IMR-90 (cell line): ENCODE data around the gene HELZ. TPM values are rescaled to one million over a fixed set of nuclear protein-coding genes. Genes with fewer than 3 reads are reported as not detected.

ENCODE experiments used
- ATAC-seq: fragments of 200-7000 bp; cut with Tn5 transposase; 2 replicates; pipeline ENCODE4 v1.9.1; 2020; ENCODE audit warnings: low read depth, mild to moderate bottlenecking, moderate library complexity
- BruUV-seq: library from RNA; stranded (reverse); fragments of 400-500 nt; replicated peaks from 2 replicates; lab custom pipeline; 2021; lab: Mats Ljungman, UMichigan
- CTCF ChIA-PET: fragments of 300-600 bp; formaldehyde crosslinking; extraction: SDS; loops from one replicate; lab custom pipeline; 2021; ENCODE audit warnings: antibody characterized with exemption; lab: Yijun Ruan, JAX
- POLR2A ChIA-PET: fragments of 300-600 bp; sonication (Branson Sonifier 250); formaldehyde crosslinking; loops from one replicate; lab custom pipeline; 2022; ENCODE audit warnings: antibody characterized with exemption; ENCODE audit not compliant: unreplicated experiment; lab: Charles Lee
- DNase-seq: peaks from one replicate; pipeline ENCODE4 v3.0.0; 2013
- H2AFZ ChIP-seq: replicated peaks from 2 replicates; pipeline ENCODE3; 2013; ENCODE audit warnings: low read length, mild to moderate bottlenecking; ENCODE audit not compliant: poor library complexity
- H2AK5ac ChIP-seq: 2 replicates; pipeline ENCODE4 v1.6.1; 2013; ENCODE audit warnings: low read depth, low read length, inconsistent platforms
- H2AK9ac ChIP-seq: replicated peaks from 2 replicates; pipeline ENCODE3; 2013; ENCODE audit warnings: mild to moderate bottlenecking, low read depth, low read length, moderate library complexity; ENCODE audit not compliant: poor library complexity
- H2BK120ac ChIP-seq: 2 replicates; pipeline ENCODE4 v1.6.1; 2013; ENCODE audit warnings: low read depth, low read length, inconsistent platforms
- H2BK15ac ChIP-seq: 3 replicates; pipeline ENCODE4 v1.6.1; 2013; ENCODE audit warnings: low read depth, low read length, inconsistent platforms
- H2BK20ac ChIP-seq: 2 replicates; pipeline ENCODE4 v1.6.1; 2013; ENCODE audit warnings: low read depth, mild to moderate bottlenecking, inconsistent platforms, low read length, moderate library complexity
- H2BK5ac ChIP-seq: 2 replicates; pipeline ENCODE4 v1.6.1; 2013; ENCODE audit warnings: mild to moderate bottlenecking, low read depth, low read length, inconsistent platforms; ENCODE audit not compliant: poor library complexity, severe bottlenecking
- H3K14ac ChIP-seq: replicated peaks from 2 replicates; pipeline ENCODE4 v1.6.1; 2013; ENCODE audit warnings: low read depth, low read length, inconsistent platforms
- H3K18ac ChIP-seq: 2 replicates; pipeline ENCODE4 v1.6.1; 2013; ENCODE audit warnings: low read depth, low read length, control low read depth
- H3K23ac ChIP-seq: 2 replicates; pipeline ENCODE4 v1.6.1; 2013; ENCODE audit warnings: low read depth, low read length, inconsistent platforms
- H3K27ac ChIP-seq: 2 replicates; pipeline ENCODE4 v1.5.1; 2013; ENCODE audit warnings: mild to moderate bottlenecking, control low read depth, low read length; ENCODE audit not compliant: insufficient read depth
- H3K27me3 ChIP-seq: 2 replicates; pipeline ENCODE4 v1.6.1; 2013; ENCODE audit warnings: low read length; ENCODE audit not compliant: control insufficient read depth, insufficient read depth
- H3K36me3 ChIP-seq: 2 replicates; pipeline ENCODE4 v1.6.1; 2013; ENCODE audit warnings: low read length, mixed read lengths; ENCODE audit not compliant: control insufficient read depth, insufficient read depth
- H3K4ac ChIP-seq: 2 replicates; pipeline ENCODE4 v1.6.1; 2013; ENCODE audit warnings: low read depth, low read length, inconsistent platforms
- H3K4me1 ChIP-seq: 2 replicates; pipeline ENCODE4 v1.6.1; 2013; ENCODE audit warnings: low read length, mixed read lengths; ENCODE audit not compliant: control insufficient read depth, insufficient read depth
- H3K4me2 ChIP-seq: 2 replicates; pipeline ENCODE4 v1.6.1; 2013; ENCODE audit warnings: low read depth, mild to moderate bottlenecking, control low read depth, low read length, moderate library complexity
- H3K4me3 ChIP-seq: 2 replicates; pipeline ENCODE4 v1.5.1; 2013; ENCODE audit warnings: low read depth, mild to moderate bottlenecking, control low read depth, low read length, moderate library complexity; ENCODE audit not compliant: insufficient read depth
- H3K56ac ChIP-seq: 2 replicates; pipeline ENCODE4 v1.6.1; 2013; ENCODE audit warnings: low read length, inconsistent platforms; ENCODE audit not compliant: insufficient read depth; ENCODE audit errors: extremely low read depth
- H3K79me1 ChIP-seq, 2 experiments: 2 replicates each; pipeline ENCODE4 v1.6.1; 2013; ENCODE audit warnings: low read length in 2 of 2, inconsistent platforms in 1 of 2, low read depth in 1 of 2
- H3K9ac ChIP-seq: 2 replicates; pipeline ENCODE4 v1.6.1; 2013; ENCODE audit warnings: low read depth, low read length, control low read depth
- H3K9me1 ChIP-seq: 2 replicates; pipeline ENCODE4 v1.6.1; 2013; ENCODE audit warnings: low read length, inconsistent platforms; ENCODE audit not compliant: insufficient read depth
- H3K9me3 ChIP-seq: 2 replicates; pipeline ENCODE4 v1.6.1; 2013; ENCODE audit warnings: low read length; ENCODE audit not compliant: control insufficient read depth, insufficient read depth
- H4K20me1 ChIP-seq: 2 replicates; pipeline ENCODE4 v1.6.1; 2013; ENCODE audit warnings: low read length, inconsistent platforms; ENCODE audit not compliant: insufficient read depth
- H4K5ac ChIP-seq: 2 replicates; pipeline ENCODE4 v1.6.1; 2013; ENCODE audit warnings: mild to moderate bottlenecking, low read depth, low read length, control low read depth
- H4K8ac ChIP-seq, 2 experiments: 2 replicates each; pipeline ENCODE4 v1.6.1; 2013; ENCODE audit warnings: low read depth in 2 of 2, low read length in 2 of 2, control low read depth in 1 of 2, inconsistent platforms in 1 of 2
- H4K91ac ChIP-seq: 2 replicates; pipeline ENCODE4 v1.6.1; 2013; ENCODE audit warnings: low read depth, low read length, inconsistent platforms; ENCODE audit not compliant: insufficient read depth
- CEBPB ChIP-seq: IDR thresholded peaks from 2 replicates; pipeline ENCODE4 v1.6.1; 2012; ENCODE audit warnings: low read depth, low read length, improper control_type of control experiment
- MXI1 ChIP-seq: IDR thresholded peaks from 2 replicates; pipeline ENCODE4 v1.6.1; 2012; ENCODE audit warnings: low read depth, mild to moderate bottlenecking, low read length, moderate library complexity, borderline replicate concordance
- NFE2L2 ChIP-seq: fragments of 150-350 bp; IDR thresholded peaks from 2 replicates; pipeline ENCODE4 v1.6.1; 2016; ENCODE audit warnings: low read depth, mild to moderate bottlenecking, low read length
- POLR2A ChIP-seq: IDR thresholded peaks from 2 replicates; pipeline ENCODE4 v1.6.1; 2012; ENCODE audit warnings: mild to moderate bottlenecking, low read depth, low read length
- RAD21 ChIP-seq: IDR thresholded peaks from 2 replicates; pipeline ENCODE4 v1.6.1; 2012; ENCODE audit warnings: low read length, improper control_type of control experiment
- RCOR1 ChIP-seq: IDR thresholded peaks from 2 replicates; pipeline ENCODE4 v1.6.1; 2012; ENCODE audit warnings: mild to moderate bottlenecking, low read length, improper control_type of control experiment; ENCODE audit not compliant: insufficient replicate concordance
- WGBS, 2 experiments: methylation state at CpG; one replicate each; pipeline versions ENCODE4 v1.1.5 to v1.1.7; 2013; ENCODE audit warnings: missing lambda C conversion rate in 2 of 2; ENCODE audit not compliant: insufficient read length in 1 of 2; ENCODE audit errors: extremely low coverage in 2 of 2; 5-methylcytosine and 5-hydroxymethylcytosine counted together
- dilution Hi-C: fragments of 300-500 bp; cut with HindIII; formaldehyde crosslinking; loops from one replicate; pipeline ENCODE4 v1.14.3; 2018; ENCODE audit warnings: low sequenced_read_pairs; ENCODE audit not compliant: unreplicated experiment
- in situ Hi-C: fragments of 300-500 bp; cut with MboI; formaldehyde crosslinking; loops from 3 replicates; pipeline ENCODE4 v1.14.3; 2019; ENCODE audit warnings: low sequenced_read_pairs, inconsistent platforms, mixed read lengths
- intact Hi-C: fragments of 100-400 bp; cut with micrococcal nuclease; formaldehyde crosslinking; loops from 2 replicates; pipeline ENCODE4 v1.10.0; 2022
- polyA plus RNA-seq, 3 experiments: library from polyadenylated mRNA; depleted of rRNA; stranded (reverse); fragments of >200 nt; gene quantifications; 2 replicates each; pipeline ENCODE4 v1.2.3, GENCODE V29; 2012; ENCODE audit warnings: low replicate concordance in 1 of 3
- total RNA-seq: library from RNA; depleted of rRNA; stranded (reverse); fragments of >200 nt; gene quantifications from 2 replicates; pipeline ENCODE4 v1.2.3, GENCODE V29; 2012
- TF ChIP-seq, protein P1 (sequence below): conservative IDR thresholded peaks from 2 replicates; pipeline ENCODE4 v1.5.1; 2012; ENCODE audit warnings: mild to moderate bottlenecking, low read depth, low read length, improper control_type of control experiment
- TF ChIP-seq, protein P2 (sequence below): fragments of 150-350 bp; IDR thresholded peaks from 2 replicates; pipeline ENCODE4 v1.6.1; 2016; ENCODE audit warnings: low read depth, mild to moderate bottlenecking, low read length, moderate library complexity, borderline replicate concordance

Gene HELZ
- total and polyA plus RNA-seq, 2 of the 4 experiments (the other 2 are of a cell fraction): 8.0 to 60.6 TPM

DNA sequence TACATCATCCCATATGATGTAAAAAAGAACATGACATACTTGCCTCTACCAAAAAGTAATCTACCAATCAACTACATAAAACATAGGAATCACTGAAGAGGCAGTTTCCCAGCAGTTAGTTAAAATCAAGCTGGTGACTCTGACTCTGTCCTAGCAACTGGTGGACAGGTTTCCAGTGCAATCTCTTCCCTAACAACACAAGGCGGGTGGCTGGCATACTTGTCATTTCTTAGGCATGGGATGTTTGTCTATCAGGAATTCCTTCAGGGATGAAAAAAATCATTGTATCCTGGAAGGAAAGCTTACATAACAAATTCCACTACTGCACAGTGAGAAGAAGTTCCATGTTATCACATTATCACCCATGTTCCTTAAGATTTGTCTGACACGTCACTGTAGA lies 50.9 kb downstream of the HELZ start:
- ChIA-PET POLR2A (no interaction called here), CTCF (no interaction called here)
- Histone ChIP-seq H2BK120ac (no peak overlapping the region), H4K5ac (no peak overlapping the region), H2AFZ (no peak overlapping the region), H3K4me2 (no peak overlapping the region), H2BK20ac (no peak overlapping the region), H4K91ac (no peak overlapping the region), H4K8ac (no peak overlapping the region), H3K36me3 (peaks cover 3% of the 10 kb centered on the region), H3K56ac (no peak overlapping the region), H3K14ac (no peak overlapping the region), H2BK5ac (peak overlapping the region; percentile 49), H4K20me1 (peaks cover 3% of the 10 kb centered on the region; the same call in 1 of the 2 replicates), H3K79me1 (peaks cover 8 to 32% of the 10 kb centered on the region in 2 experiments; a peak in 3 of 4 replicates), H3K18ac (no peak overlapping the region), H3K4ac (no peak overlapping the region), H3K27ac (no peak overlapping the region), H3K9me1 (peaks cover 7% of the 10 kb centered on the region; the same call in 1 of the 2 replicates), H3K23ac (no peak overlapping the region), H3K4me1 (peaks cover 5% of the 10 kb centered on the region), H3K9me3 (no peaks in the 10 kb centered on the region), H3K27me3 (no peaks in the 10 kb centered on the region), H2AK5ac (no peak overlapping the region), H3K4me3 (no peak overlapping the region), H2AK9ac (no peak overlapping the region), H3K9ac (no peak overlapping the region), H2BK15ac (no peak overlapping the region)
- intact Hi-C loops (loop anchor here (1.0 kb wide), 1 partner anchor 11 kb away; no protein-coding TSS in a partner anchor), in situ Hi-C loops (no loop called here), dilution Hi-C loops (no loop called here)
- TF ChIP-seq CEBPB: 0 out of 2 replicates have a peak, but pooled peaks have one; percentile 2
- TF ChIP-seq, protein P1, sequence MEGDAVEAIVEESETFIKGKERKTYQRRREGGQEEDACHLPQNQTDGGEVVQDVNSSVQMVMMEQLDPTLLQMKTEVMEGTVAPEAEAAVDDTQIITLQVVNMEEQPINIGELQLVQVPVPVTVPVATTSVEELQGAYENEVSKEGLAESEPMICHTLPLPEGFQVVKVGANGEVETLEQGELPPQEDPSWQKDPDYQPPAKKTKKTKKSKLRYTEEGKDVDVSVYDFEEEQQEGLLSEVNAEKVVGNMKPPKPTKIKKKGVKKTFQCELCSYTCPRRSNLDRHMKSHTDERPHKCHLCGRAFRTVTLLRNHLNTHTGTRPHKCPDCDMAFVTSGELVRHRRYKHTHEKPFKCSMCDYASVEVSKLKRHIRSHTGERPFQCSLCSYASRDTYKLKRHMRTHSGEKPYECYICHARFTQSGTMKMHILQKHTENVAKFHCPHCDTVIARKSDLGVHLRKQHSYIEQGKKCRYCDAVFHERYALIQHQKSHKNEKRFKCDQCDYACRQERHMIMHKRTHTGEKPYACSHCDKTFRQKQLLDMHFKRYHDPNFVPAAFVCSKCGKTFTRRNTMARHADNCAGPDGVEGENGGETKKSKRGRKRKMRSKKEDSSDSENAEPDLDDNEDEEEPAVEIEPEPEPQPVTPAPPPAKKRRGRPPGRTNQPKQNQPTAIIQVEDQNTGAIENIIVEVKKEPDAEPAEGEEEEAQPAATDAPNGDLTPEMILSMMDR: no peak
- no peak for TF ChIP-seq MXI1
- no peak for TF ChIP-seq RCOR1
- TF ChIP-seq, protein P2, sequence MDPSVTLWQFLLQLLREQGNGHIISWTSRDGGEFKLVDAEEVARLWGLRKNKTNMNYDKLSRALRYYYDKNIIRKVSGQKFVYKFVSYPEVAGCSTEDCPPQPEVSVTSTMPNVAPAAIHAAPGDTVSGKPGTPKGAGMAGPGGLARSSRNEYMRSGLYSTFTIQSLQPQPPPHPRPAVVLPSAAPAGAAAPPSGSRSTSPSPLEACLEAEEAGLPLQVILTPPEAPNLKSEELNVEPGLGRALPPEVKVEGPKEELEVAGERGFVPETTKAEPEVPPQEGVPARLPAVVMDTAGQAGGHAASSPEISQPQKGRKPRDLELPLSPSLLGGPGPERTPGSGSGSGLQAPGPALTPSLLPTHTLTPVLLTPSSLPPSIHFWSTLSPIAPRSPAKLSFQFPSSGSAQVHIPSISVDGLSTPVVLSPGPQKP: no peak
- no peak for TF ChIP-seq POLR2A
- TF ChIP-seq NFE2L2: no peak
- no peak for TF ChIP-seq RAD21
- WGBS, 2 experiments: no CpG with 5 or more reads among the region's 2 CpGs
- DNase-seq (peak; percentile 81), ATAC-seq (peak; percentile 97)
- no TSS peak for BruUV-seq
